Ecto neural progenitor cell (in vitro differentiated cells): Measurements from ENCODE around the gene CDC42.

ENCODE experiments used
- DNase-seq: peaks from one replicate; pipeline ENCODE4 v3.0.0-alpha.2; 2018; ENCODE audit warnings: low spot score

The CDC42 gene

DNA sequence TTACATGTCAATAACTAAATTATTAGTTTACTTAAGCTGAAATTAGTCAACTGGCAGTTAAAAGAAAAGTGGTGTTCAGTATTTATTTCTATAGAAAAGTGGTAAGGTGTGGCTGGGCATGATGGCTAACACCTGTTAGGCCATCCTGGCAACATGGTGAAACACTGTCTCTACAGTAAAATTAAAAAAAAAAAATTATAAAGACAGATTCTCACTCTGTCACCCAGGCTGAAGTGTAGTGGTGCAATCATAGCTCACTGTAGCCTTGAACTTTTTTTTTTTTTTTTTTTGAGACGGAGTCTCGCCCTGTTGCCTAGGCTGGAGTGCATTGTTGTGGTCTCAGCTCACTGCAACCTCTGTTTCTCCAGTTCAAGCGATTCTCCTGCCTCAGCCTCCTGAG, 57.5 kb downstream of the CDC42 start:
- DNase-seq, result no peak

- DNase-seq, result no peak
These were observed 58.6 kb downstream of the CDC42 start for GRCh38 chr1:22111115-22111514.

GRCh38 chr1:22111620-22112019, 59.1 kb downstream of the CDC42 start:
- no peak for DNase-seq

- DNase-seq, result no peak
These were observed 60.0 kb downstream of the CDC42 start for GRCh38 chr1:22112554-22112953.

DNA sequence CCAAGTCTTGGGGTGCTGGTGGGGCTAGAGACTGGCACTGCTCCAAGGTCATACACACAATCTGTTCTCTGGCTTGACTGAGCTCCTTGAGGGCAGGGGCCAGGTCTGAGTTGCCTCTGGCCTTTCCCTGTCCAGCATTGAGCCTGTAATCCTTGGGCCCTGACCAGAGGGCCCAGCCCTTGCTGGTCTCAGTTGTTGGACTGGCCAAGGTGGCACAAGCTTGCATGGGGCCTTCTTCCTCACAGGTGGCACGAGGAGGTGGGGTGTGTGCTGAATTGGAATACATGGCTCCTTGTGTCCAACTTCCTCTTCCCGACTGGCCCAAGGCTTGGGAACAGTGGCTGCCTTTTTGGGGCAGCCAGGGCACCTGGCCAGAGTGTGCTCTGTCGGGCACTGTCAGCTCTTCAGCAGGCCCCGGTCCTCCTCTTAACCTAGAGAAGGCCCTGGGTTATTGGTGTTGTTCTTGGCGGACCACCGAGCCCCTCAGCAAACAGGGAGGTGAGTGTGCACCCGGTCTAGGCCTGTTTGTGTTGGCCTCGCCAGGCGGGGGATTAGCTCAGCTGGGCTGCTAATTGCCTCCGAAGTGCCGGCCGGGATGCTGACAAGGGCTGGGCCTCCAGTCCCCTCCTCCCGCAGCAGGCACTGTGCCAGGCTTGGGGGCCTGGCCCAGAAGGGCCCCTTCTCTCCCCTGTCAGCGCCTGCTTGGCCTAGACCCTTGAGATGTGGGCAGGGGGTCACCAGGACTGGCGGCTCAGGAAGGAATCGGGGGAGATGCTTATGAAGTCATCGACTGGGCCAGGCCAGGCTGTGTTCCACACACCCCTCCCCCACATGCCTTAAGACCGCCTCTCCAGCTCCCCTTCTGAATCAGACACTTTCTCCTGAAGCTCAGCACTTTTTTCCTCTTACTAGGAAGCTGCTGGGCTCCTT, 61.8 kb downstream of the CDC42 start:
- DNase-seq, result no peak

DNA sequence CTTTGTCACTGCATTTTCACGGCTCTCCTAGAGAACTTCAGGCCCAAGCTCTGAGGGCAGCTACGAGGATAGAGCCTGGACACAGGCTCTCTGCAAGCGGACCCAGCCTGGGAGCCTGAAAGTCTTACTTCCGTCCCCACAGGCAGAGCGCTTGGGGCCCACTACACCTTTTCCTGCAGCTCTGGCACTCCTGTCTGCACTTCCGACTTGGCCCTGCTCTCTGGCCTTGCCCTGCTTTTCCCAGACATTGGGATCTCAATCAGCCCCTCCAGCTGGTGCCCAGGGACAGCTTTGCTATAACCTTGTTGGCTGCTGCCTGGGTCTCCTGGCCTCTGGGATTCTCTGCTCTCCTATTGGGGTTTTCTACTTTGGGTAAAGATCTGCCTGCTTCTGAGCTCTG, 62.8 kb downstream of the CDC42 start:
- DNase-seq, result no peak

DNA sequence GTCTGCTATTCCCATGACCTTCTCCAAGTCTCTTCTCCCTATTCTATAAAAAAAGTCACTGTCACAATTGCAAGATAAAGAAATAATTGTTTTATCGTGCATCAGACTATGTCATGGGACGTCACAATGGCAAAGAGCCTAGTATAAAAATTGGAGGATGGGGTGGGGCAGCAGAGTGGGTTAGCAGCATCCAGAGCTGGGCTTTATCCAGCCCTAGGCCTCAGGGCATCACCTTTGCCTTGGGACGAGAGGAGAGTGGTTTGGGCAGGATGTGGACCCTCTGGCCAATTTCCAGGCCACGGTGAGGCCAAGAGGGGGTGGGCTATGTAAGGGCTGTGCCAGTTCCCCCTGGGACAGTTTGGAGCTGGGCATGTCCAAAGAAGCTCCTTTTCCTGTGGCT, 64.7 kb downstream of the CDC42 start:
- no peak for DNase-seq

DNA sequence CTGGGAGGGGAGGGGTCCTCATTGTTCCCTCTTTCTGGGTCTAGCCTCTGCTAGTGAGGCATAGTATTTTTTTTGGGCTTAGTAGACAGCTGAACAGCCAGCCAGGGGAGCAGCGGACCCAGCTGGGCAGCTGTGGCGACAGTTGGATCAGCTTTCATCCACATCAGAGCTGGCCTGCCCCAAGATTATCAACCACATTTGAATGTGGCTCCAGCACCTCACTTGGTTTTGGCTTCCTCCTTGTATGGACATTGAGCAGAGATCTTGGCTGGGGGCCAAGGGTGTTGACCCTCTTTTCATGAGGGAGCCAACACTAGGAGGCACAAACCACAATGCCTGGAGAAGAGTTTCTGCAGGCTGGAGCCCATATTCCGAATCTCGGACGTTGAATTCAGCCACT, 65.3 kb downstream of the CDC42 start:
- DNase-seq, result no peak

DNA sequence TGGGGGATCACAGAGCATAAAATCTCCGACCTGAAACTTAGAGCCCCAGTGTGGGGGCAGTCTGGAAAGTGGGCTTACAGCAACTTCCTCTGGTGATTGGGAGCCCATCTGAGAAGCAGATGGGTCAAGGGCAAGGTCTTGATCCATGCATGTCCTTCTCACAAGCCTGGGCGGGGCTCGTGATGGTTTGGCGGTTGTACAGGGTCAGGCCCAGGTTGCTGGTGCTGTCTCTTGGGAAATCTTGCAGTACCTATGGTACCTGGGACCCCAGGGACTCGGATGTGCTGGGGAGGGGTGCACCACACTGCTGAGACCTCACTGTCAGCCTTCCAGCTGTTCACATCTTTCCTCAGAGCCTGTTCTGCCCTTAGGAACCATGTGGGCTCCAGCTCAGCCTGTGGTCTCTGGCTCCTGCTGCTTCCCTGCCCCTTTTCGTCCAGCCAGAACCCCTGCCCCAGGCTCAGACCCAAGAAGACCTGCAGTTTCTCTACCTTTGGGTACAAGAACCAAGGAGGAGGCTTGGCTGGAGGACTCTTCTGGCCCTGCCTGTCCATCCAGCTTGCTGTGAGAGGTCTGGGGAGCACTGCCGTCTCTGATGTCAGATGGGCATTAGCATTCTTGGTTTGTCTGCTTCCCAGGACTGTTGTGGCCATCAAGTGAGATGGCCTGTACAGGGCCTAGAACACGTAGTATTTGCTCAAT, 65.9 kb downstream of the CDC42 start:
- DNase-seq, result no peak

DNA sequence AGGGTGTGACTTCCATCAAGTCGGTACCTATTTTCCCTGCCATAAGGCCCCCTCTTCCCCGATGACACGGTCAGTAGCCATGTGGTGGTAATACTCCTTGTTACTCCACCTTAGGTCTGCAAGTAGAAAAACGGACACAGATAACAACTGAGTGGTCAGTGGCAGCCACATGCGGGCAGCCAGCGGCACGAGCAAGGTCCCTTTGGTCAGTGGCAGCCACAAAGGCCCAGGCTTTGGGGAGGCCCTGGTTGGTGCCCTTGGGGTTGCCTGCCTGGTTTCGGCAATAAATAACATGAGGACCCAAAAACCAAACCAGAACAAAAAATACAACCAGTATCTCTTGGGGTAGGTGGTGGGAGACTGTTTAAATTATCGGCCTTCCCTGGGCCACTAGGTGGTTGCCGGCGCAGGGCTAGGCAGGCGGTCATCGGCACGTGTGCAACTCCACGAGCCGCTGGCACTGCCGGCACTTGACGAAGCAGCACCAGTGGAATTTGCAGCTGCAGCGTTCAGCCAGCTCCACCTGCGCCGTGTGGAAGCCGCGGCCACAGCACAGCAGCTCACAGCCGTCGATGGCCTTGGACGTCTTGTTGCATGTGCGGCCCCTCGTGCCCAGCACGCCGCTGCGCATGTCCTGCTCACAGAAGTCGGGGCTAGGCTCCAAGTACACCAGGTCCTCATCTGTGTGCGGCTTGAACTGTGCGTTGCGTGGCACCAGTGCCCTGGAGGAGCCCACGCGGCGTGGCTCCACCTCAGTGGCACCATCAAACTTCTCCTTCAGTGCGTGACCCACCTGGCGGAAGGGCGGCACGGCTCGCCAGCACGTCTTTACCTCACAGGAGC, 67.3 kb downstream of the CDC42 start:
- no peak for DNase-seq

DNA sequence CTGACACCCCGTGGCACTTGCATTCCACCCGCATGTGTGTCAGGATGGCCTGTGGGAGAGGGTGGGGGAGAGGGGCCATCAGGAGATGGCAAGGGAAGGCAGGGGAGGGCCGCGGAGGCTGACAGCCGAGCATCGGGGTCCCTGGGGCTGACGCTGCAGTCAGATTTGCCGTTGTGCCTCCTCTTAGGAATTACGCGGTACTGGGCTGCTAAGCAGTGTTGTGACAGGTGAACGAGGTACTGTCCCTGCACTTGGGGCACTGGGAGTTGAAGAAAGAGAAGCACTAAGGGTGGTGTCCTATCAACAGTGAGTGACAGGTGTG, 67.9 kb downstream of the CDC42 start:
- no peak for DNase-seq

- DNase-seq, result no peak
These were observed 69.0 kb downstream of the CDC42 start for GRCh38 chr1:22121421-22121911.

DNA sequence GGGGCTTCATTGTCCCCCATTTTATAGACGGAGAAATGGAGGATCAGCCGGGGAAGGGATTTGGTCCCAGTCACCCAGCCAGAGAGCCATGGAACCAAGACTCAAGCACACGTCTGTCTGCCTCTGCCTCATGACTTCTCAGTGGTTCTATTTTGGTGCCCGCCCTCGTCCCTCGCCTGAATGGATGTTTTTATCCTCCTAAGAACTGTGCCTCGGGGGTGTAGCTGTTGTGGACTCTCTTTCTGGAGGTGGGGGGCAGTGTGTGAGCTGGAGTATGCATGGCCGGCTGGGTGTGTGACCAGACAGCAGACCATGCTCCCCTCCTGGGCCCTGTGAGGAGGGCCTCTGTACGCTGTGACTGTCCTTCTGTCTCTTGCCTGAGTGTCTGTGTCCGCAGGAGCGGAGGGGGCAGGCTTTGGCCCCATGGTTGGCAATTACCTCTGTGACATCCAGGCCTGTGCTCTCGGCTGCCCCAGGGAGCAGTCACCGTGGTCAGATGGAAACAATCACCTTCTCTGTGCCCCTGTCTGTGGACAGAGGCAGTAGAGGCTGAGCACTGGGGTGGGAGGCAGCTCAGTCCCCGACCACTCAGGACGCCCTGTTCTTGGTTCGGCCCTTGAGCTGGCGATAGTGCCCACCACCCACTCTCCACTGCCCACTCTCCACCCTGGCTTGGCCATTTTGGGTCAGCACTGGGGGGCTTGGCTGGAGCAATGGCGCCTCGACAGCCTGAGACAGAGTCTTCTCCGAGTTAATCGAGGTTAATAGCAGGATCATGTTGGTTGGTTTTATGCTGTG, 70.0 kb downstream of the CDC42 start:
- no peak for DNase-seq

DNA sequence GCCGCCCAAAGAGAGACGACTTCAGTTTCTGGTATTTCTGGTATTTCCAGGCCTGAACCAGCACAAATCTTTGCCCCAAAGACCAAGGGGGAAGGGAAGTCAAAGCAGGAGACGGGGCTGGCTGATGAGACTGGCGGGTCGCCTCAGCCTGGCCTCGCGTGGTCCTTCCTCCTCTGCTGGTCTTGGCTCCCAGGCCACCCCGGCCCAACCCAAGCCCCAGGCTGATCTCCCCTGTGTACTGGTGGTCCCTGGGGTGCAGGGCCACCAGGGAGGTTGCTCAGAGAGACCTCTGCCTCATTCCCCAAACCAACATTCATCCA, 70.5 kb downstream of the CDC42 start:
- no peak for DNase-seq

DNA sequence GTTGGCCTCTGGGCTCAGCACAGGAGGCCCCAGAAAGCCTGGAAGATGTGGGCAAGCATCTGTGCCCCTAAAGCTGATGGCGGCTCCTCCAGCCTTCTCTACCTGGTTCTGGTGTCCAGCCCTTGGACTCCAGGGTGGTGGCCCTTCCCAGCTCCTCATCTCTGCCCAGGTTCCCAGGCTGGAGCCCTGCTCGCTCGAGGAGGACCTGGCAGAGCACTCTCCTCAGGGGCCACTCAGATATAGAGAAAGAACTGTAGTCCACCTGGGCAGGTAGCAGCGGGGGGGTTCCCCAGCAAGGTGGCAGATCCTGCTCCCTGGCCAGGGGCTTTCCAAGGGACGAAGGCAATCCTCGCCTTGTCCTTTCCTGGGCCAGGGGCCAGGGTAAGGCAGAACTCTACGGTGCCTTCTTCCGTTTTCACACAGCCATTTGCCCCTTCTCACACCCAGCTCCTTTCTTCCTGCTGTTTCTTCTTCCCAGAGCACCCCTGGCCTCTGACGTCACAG, 71.4 kb downstream of the CDC42 start:
- DNase-seq, result no peak

GRCh38 chr1:22124592-22125229, 72.2 kb downstream of the CDC42 start:
- no peak for DNase-seq

GRCh38 chr1:22126531-22126930, 74.0 kb downstream of the CDC42 start:
- no peak for DNase-seq

- no peak for DNase-seq
These were observed 74.7 kb downstream of the CDC42 start for GRCh38 chr1:22127248-22127647.

GRCh38 chr1:22127731-22128130, 75.2 kb downstream of the CDC42 start:
- no peak for DNase-seq

DNA sequence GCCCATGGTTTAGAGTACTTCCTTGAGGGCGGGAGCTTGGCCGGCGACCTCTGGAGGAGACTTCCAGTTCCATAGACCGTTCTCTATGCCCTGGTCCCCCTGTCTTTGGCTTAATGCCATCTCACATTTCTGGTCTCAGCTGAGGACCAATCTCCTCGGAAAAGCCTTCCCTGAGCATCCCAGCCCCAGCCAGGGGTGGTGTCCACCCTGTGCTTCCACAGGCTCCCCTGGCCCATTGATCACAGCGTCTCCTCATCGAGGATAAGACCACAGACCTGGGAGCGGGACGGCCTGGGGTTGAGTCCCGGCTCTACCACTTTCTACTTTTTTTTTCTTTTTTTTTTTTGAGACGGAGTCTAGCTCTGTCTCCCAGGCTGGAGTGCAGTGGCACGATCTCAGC, 75.9 kb downstream of the CDC42 start:
- no peak for DNase-seq

DNA sequence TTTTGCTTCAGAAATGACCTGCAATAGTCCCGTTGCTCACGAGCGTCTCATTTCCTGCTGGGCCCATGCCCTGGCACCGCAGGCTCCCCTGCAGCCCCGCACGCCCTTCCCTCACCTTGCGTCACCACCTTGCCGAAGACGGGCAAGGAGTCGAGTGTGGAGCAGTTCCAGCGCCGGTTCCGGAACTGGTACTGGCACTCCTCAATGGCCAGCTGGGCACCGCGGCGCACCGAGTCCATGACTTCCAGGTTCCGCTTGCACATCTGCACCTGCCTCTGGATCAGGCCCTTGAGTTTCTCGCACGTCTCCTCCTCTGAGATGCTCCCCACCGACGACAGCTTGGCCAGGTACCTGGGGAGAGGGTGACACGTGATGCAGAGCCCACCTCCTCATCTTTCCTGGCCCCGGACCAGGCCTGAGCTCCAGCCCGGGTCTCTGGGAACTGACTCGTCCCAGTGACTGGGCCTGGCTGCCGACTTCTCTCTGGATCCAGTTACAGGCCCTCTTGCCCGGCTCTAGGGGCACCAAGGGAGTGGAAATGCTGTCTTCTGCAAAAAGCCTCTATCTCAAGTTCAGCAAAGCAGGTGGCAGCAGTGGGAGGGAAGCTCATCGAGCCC, 77.1 kb downstream of the CDC42 start:
- DNase-seq, result no peak
